ENCODE measurements around the gene RASA3.

RASA3 gene

DNA sequence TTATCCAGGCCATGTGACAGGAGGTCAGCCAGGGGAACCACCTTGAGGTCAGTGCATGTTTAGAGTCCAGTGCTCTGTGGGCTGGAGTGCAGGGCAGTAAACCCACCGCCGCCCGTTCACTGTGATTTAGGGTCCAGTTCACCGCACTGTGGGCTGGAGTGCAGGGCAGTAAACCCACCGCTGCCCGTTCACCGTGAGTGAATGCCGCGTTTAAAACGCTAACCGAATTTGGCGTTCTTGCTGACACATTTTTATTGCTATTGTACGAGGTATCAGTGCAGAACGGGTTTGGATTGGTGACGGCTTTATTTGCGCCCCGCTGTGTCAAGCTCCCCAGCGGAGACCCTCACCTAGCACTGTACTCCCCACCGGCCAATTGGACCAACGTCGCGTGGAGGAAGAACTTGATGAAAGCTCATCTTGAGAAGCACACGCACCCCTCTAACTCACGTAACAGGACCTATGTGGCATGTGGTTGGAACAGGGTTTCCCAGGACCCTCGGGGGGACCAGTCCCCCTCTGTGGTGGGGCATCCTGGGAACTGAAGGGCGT lies 186.5 kb downstream of the RASA3 start:
- DNase-seq: no peak

DNA sequence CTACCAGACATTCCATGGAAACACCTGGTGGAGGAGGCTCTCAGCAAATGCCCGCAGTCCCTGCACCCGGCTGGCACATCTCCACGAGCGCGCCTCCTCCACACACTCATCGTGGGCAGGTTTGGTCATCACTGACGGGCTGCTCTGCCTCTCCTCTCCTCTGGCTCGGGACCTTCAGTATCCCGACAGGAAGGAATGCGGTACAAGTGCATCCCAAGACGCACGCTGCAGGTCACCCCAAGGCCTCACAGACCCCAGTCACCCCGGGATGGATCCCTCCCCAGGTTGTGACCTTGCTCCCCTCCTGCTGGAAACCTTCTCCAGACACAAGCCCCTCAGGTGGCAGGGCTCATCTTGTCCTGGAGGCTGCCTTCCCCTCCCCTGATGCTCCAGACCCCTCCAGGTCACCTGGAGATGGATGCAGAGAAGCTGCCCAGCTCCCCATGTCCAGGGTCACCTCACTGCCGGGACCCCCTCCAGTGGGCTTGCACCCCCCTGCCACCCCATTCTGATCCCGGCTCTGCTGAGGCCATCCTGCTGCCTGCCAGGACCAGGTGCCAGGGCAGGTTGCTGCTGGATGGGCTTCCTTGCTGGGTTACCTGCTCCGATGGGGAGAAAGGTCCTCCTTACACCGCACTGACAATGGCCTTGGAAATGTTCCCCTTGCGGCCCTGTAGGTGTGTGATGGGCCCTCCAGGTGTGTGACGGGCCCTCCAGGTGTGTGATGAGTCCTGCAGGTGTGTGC lies 188.4 kb downstream of the RASA3 start:
- DNase-seq: no peak

DNA sequence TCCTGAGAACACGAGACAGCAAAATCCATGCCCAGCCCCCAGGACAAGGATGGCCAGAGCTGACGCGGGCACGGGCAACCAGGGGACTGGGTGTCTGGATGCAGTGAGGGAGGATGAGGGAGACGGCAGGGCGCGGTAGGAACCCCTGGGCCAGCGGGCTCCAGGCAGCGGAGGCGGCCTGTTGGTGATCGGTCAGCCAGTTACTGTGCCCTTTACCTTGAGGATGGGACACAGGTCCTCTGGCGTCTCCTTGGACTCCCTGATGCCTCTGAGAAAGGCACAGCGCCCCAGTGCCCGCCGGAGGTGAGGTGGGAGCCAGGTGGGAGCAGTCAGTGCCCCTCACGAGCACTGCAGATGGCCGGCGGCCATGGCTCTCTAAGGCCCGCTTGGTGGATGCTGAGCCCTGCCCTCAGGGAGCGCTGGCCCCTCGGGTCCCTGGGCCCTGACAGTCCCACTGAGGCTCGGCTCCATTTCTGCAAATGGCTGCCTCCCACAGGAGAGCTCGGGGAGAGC lies 189.8 kb downstream of the RASA3 start:
- DNase-seq: no peak

GRCh38 chr13:113941571-113942191 lies 190.7 kb downstream of the RASA3 start:
- DNase-seq: no peak

DNA sequence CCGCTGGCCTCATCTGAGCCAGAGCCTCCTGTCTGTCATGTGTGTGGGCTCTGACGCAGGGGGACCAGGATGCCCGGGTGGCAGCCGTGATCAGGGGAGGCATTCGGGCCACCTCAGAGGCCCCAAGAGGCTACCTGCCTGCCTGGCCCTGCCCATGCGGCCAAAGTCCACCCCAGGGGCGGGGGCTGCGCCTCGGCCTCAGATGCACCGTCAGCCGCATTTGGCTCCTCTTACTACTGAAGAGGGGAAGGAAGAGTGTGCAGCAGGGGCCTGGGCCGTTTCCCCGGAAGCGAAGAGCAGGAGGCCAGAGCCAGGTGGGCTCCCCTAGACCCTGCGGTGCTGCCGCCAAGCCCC lies 192.5 kb downstream of the RASA3 start:
- no peak for DNase-seq

GRCh38 chr13:113939129-113939943 lies 193.1 kb downstream of the RASA3 start:
- no peak for DNase-seq

DNA sequence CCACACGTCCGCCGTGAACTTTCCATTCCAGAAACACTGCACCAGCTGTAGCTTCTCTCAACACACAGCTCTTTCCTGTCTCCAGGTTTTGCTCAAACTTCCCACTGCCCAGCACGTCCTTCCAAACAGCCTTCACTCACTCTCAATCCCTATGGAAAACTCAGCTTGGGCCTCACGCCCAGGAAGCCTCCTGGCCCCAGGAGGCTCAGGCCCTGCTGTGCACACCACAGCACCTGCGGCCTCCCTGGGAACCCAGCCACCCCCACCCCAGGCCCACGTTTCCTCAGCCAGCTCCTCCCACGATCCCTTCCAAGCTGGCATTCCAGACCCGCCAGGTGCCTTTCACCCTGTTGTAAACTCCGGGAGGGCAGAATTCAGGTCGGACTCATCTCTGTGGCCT lies 193.7 kb downstream of the RASA3 start:
- no peak for DNase-seq

DNA sequence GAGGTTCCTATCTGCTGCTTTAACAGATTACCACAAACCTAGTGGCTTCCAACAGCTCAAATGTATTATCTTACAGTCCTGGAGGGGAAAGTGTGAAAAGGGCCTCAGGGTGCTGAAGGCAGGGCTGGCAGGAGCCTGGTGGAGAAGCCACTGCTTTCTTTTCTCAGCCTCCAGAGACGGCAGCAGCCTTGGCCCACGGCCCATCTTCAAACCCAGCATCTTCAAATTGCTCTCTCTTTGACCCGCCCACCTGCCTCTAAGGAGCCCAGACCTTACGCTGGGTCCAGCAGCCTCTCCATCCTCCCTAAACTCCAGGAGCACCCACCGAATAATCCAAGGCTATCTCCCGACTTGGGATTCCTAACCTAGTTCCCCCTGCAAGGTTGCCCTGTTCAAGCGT lies 194.2 kb downstream of the RASA3 start:
- DNase-seq: no peak

GRCh38 chr13:113937527-113938180 lies 194.8 kb downstream of the RASA3 start:
- no peak for DNase-seq

DNA sequence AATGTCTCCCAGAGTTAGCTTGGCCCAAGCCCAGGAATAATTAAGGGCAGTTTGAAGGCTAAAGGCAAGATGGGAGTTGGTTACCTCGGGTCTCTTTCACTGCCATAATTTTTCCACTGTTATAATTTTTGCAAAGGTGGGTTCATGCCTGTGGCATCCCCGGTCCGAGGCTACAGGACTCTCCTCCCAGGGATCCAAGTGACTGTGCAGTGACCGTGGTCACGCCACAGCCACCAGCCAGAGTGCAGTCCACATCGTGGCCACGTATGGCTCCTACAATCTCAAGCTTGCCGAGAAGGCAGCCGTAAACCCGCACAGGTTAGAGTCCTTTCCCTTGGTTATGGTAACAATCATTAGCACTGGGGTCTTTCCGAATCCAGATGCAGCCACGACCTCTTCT lies 195.3 kb downstream of the RASA3 start:
- no peak for DNase-seq

- no peak for DNase-seq
Observed at GRCh38 chr13:113936166-113936965, 196.1 kb downstream of the RASA3 start.

- no peak for DNase-seq
Observed at GRCh38 chr13:113935001-113935844, 197.2 kb downstream of the RASA3 start.

DNA sequence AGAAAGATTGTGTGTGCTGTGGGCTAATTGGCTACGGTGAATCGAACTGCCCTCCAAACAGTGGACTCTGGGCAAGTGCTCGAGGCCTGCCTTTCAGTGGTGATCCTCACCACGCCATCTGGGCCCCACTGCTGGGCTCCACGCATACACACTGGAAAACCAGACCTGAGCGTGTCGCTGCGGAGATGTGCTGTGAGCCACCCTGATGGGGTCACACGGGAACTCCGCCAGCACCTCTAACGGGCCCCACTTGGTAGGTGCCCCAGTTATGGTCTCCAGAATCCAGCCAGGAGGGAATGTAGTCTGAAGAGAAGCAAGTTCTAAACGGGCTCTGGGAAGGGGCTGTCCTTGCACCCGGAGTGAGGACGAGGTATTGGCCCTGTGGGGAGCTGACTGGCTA lies 197.8 kb downstream of the RASA3 start:
- DNase-seq: no peak

GRCh38 chr13:113933901-113934300 lies 198.5 kb downstream of the RASA3 start:
- no peak for DNase-seq

- no peak for DNase-seq
Observed at GRCh38 chr13:113931841-113932459, 200.5 kb downstream of the RASA3 start.

DNA sequence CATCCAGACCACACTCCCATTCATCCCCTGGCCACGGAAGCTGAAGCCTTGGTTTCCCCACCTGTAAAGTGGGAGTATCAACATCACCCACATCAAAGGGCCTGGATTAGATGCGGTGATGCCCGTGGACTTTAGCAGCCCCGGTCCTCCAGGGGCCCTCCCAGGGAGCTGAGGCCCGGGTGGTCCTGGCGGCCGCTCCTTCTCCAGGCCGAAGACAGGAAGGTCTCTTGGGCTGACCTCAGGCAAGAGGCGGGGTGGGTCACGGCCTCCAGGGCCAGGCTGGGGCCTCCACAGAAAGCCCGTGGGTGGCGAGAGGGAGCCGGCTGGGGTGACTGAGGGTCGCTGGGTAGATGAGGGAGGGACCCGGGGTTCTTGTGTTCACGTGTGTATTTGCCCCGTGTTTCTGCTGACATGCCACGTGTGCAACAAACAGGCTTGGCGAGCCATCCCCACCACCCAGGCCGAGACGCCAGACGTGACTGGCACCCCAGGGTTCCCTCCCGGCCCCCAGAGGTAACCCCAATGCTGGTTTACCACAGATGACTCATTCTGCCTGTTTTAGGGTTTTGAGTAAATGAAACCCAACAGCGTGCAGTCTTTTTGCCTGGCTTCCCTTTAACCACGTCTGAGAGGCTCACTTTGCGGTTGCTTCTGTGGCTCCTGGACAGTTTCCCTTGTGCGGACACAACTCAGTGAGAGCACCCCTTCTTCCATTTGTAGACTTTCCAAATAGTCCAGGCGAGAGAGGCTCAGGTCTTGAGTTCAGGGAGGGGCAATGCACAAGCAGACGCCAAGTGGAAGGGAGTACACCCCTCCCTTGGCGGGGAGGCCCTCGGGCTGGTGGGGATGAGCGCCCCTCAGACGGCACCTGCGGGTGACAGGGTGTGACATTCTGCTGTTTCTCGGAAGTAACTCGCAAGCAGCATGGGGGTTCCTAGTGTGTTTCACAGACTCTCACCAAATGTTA lies 201.5 kb downstream of the RASA3 start:
- DNase-seq: peak; percentile 44

- no peak for DNase-seq
Observed at GRCh38 chr13:113929628-113930615, 202.5 kb downstream of the RASA3 start.

Measured in activated CD4-positive, alpha-beta T cell treated with anti-CD3 and anti-CD28 coated beads, Interleukin-2, amount 50 U/mL, for 1 hour (primary cell).